H1 (cell line): ENCODE measurements around the gene CDKN2AIP. TPM values are rescaled to one million over a fixed set of nuclear protein-coding genes. Genes with fewer than 3 reads are reported as not detected.

Experiments
- CREB1 ChIP-seq: IDR thresholded peaks from 2 replicates; pipeline ENCODE4 v1.6.1; 2012; ENCODE audit warnings: inconsistent platforms
- EZH2 ChIP-seq: fragments of 200-600 bp; sonication (generic); IDR thresholded peaks from 2 replicates; pipeline ENCODE4 v1.7.1; 2012; ENCODE audit warnings: low read depth, mild to moderate bottlenecking, moderate library complexity, low read length, inconsistent platforms; ENCODE audit not compliant: severe bottlenecking
- GABPA ChIP-seq: IDR thresholded peaks from 2 replicates; pipeline ENCODE4 v1.6.1; 2011; ENCODE audit warnings: mild to moderate bottlenecking, low read length, moderate library complexity, borderline replicate concordance; ENCODE audit not compliant: insufficient read depth
- KDM5A ChIP-seq: fragments of 200-600 bp; IDR thresholded peaks from 2 replicates; pipeline ENCODE4 v1.7.1; 2012; ENCODE audit warnings: mild to moderate bottlenecking, low read length, inconsistent platforms, mixed read lengths
- RFX5 ChIP-seq: IDR thresholded peaks from 2 replicates; pipeline ENCODE4 v1.6.1; 2011; ENCODE audit warnings: low read depth, low read length, improper control_type of control experiment, borderline replicate concordance
- SIRT6 ChIP-seq: IDR thresholded peaks from one replicate; pipeline ENCODE4 v1.7.1; 2012; ENCODE audit warnings: low read length, inconsistent platforms
- polyA plus RNA-seq, 7 experiments: library from polyadenylated mRNA; depleted of rRNA in 3 of 7; stranded (reverse) in 5 of 7; unstranded in 2 of 7; fragments of >200 nt in 5 of 7; fragments of 200-250 nt in 2 of 7; gene quantifications; 1 replicate in 5 of 7; 2 replicates in 1 of 7; 4 replicates in 1 of 7; pipeline versions ENCODE4 v1.2.1 to v1.2.3, GENCODE V29; 2011 to 2013; ENCODE audit warnings: missing spikeins in 2 of 7, mixed read lengths in 2 of 7
- total RNA-seq: library from RNA; stranded (reverse); fragmentation: NEBNext Ultra II Directional; extraction: Animal tissue kit (Norgen Biotek cat#: 25700); gene quantifications from 2 replicates; pipeline ENCODE4 v1.2.1, GENCODE V29; 2021
- TF ChIP-seq, protein P1 (sequence below): fragments of 300-600 bp; sonication (generic); IDR thresholded peaks from 2 replicates; pipeline ENCODE4 v1.7.1; 2012; ENCODE audit warnings: low read length, moderate library complexity, mild to moderate bottlenecking, inconsistent platforms; ENCODE audit not compliant: insufficient replicate concordance
- TF ChIP-seq, protein P2 (sequence below): IDR thresholded peaks from 2 replicates; pipeline ENCODE4 v1.6.1; 2011; ENCODE audit warnings: low read depth, mild to moderate bottlenecking, low read length; ENCODE audit not compliant: insufficient read depth

The CDKN2AIP gene
- total and polyA plus RNA-seq, 2 of the 8 experiments (the other 6 are each of a cell fraction or from before 2014, with no cell fraction given), result 6.0 to 14.0 TPM

DNA sequence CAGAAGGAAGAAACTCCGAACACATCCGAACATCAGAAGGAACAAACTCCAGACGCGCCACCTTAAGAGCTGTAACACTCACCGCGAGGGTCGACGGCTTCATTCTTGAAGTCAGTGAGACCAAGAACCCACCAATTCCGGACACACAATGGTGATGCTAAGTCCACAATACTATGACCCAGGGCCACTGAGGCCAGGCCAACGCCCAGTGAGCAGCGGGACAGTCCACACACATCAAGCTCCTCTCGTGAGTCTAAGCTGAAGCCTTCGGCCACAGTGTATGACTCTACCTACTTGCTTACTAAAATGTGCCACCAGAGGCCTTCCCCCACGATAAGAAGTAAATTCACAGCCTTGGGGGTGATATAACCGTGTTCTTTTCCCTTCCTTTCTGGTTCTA is 10.2 kb upstream of the CDKN2AIP start (continued):
- TF ChIP-seq, protein P1, sequence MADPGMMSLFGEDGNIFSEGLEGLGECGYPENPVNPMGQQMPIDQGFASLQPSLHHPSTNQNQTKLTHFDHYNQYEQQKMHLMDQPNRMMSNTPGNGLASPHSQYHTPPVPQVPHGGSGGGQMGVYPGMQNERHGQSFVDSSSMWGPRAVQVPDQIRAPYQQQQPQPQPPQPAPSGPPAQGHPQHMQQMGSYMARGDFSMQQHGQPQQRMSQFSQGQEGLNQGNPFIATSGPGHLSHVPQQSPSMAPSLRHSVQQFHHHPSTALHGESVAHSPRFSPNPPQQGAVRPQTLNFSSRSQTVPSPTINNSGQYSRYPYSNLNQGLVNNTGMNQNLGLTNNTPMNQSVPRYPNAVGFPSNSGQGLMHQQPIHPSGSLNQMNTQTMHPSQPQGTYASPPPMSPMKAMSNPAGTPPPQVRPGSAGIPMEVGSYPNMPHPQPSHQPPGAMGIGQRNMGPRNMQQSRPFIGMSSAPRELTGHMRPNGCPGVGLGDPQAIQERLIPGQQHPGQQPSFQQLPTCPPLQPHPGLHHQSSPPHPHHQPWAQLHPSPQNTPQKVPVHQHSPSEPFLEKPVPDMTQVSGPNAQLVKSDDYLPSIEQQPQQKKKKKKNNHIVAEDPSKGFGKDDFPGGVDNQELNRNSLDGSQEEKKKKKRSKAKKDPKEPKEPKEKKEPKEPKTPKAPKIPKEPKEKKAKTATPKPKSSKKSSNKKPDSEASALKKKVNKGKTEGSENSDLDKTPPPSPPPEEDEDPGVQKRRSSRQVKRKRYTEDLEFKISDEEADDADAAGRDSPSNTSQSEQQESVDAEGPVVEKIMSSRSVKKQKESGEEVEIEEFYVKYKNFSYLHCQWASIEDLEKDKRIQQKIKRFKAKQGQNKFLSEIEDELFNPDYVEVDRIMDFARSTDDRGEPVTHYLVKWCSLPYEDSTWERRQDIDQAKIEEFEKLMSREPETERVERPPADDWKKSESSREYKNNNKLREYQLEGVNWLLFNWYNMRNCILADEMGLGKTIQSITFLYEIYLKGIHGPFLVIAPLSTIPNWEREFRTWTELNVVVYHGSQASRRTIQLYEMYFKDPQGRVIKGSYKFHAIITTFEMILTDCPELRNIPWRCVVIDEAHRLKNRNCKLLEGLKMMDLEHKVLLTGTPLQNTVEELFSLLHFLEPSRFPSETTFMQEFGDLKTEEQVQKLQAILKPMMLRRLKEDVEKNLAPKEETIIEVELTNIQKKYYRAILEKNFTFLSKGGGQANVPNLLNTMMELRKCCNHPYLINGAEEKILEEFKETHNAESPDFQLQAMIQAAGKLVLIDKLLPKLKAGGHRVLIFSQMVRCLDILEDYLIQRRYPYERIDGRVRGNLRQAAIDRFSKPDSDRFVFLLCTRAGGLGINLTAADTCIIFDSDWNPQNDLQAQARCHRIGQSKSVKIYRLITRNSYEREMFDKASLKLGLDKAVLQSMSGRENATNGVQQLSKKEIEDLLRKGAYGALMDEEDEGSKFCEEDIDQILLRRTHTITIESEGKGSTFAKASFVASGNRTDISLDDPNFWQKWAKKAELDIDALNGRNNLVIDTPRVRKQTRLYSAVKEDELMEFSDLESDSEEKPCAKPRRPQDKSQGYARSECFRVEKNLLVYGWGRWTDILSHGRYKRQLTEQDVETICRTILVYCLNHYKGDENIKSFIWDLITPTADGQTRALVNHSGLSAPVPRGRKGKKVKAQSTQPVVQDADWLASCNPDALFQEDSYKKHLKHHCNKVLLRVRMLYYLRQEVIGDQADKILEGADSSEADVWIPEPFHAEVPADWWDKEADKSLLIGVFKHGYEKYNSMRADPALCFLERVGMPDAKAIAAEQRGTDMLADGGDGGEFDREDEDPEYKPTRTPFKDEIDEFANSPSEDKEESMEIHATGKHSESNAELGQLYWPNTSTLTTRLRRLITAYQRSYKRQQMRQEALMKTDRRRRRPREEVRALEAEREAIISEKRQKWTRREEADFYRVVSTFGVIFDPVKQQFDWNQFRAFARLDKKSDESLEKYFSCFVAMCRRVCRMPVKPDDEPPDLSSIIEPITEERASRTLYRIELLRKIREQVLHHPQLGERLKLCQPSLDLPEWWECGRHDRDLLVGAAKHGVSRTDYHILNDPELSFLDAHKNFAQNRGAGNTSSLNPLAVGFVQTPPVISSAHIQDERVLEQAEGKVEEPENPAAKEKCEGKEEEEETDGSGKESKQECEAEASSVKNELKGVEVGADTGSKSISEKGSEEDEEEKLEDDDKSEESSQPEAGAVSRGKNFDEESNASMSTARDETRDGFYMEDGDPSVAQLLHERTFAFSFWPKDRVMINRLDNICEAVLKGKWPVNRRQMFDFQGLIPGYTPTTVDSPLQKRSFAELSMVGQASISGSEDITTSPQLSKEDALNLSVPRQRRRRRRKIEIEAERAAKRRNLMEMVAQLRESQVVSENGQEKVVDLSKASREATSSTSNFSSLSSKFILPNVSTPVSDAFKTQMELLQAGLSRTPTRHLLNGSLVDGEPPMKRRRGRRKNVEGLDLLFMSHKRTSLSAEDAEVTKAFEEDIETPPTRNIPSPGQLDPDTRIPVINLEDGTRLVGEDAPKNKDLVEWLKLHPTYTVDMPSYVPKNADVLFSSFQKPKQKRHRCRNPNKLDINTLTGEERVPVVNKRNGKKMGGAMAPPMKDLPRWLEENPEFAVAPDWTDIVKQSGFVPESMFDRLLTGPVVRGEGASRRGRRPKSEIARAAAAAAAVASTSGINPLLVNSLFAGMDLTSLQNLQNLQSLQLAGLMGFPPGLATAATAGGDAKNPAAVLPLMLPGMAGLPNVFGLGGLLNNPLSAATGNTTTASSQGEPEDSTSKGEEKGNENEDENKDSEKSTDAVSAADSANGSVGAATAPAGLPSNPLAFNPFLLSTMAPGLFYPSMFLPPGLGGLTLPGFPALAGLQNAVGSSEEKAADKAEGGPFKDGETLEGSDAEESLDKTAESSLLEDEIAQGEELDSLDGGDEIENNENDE, result no peak
- TF ChIP-seq CREB1 (no peak), SIRT6 (no peak), KDM5A (no peak), EZH2 (no peak), RFX5 (no peak), GABPA (no peak)
- TF ChIP-seq, protein P2, sequence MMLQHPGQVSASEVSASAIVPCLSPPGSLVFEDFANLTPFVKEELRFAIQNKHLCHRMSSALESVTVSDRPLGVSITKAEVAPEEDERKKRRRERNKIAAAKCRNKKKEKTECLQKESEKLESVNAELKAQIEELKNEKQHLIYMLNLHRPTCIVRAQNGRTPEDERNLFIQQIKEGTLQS, result no peak
